H9 (cell line): Measurements from ENCODE around the gene GSG1L. TPM values are rescaled to one million over a fixed set of nuclear protein-coding genes. Genes with fewer than 3 reads are reported as not detected.

ENCODE experiments used
- DNase-seq: peaks from one replicate; pipeline ENCODE4 v3.0.0-alpha.2; 2017
- H2AFZ ChIP-seq: one replicate; pipeline ENCODE4 v1.6.1; 2013; ENCODE audit warnings: mild to moderate bottlenecking, low read length, control low read depth, moderate library complexity
- H2AK5ac ChIP-seq: 2 replicates; pipeline ENCODE4 v1.6.1; 2013; ENCODE audit warnings: low read length, control low read depth, mixed read lengths; ENCODE audit not compliant: insufficient read length
- H2BK120ac ChIP-seq: one replicate; pipeline ENCODE4 v1.6.1; 2013; ENCODE audit warnings: low read depth, mild to moderate bottlenecking, low read length, control low read depth, inconsistent platforms; ENCODE audit not compliant: poor library complexity, severe bottlenecking
- H2BK12ac ChIP-seq: 2 replicates; pipeline ENCODE4 v1.6.1; 2013; ENCODE audit warnings: low read length, control low read depth, mixed read lengths, low read depth; ENCODE audit not compliant: insufficient read length
- H2BK15ac ChIP-seq: 2 replicates; pipeline ENCODE4 v1.6.1; 2013; ENCODE audit warnings: low read depth, low read length, control low read depth
- H2BK20ac ChIP-seq: one replicate; pipeline ENCODE4 v1.6.1; 2013; ENCODE audit warnings: low read depth, mild to moderate bottlenecking, low read length, control low read depth, inconsistent platforms; ENCODE audit not compliant: poor library complexity, severe bottlenecking
- H2BK5ac ChIP-seq: 2 replicates; pipeline ENCODE4 v1.6.1; 2013; ENCODE audit warnings: low read length, control low read depth, mixed read lengths; ENCODE audit not compliant: insufficient read length
- H3K14ac ChIP-seq: 2 replicates; pipeline ENCODE4 v1.6.1; 2013; ENCODE audit warnings: low read length, control low read depth; ENCODE audit not compliant: insufficient read depth
- H3K18ac ChIP-seq: 2 replicates; pipeline ENCODE4 v1.6.1; 2013; ENCODE audit warnings: low read depth, mild to moderate bottlenecking, mixed read lengths, low read length, control low read depth; ENCODE audit not compliant: insufficient read length
- H3K23ac ChIP-seq: 2 replicates; pipeline ENCODE4 v1.6.1; 2013; ENCODE audit warnings: low read length, control low read depth, mixed read lengths, low read depth; ENCODE audit not compliant: insufficient read length
- H3K23me2 ChIP-seq: 2 replicates; pipeline ENCODE4 v1.6.1; 2013; ENCODE audit warnings: low read depth, mild to moderate bottlenecking, mixed read lengths, low read length, control low read depth; ENCODE audit not compliant: insufficient read length, poor library complexity, severe bottlenecking
- H3K27ac ChIP-seq: 2 replicates; pipeline ENCODE4 v1.5.1; 2013; ENCODE audit warnings: low read length, control low read depth, mixed read lengths, low read depth; ENCODE audit not compliant: insufficient read length
- H3K27me3 ChIP-seq: 2 replicates; pipeline ENCODE4 v1.6.1; 2013; ENCODE audit warnings: low read length, control low read depth, inconsistent platforms; ENCODE audit not compliant: insufficient read depth
- H3K4ac ChIP-seq: 2 replicates; pipeline ENCODE4 v1.6.1; 2013; ENCODE audit warnings: low read depth, mild to moderate bottlenecking, control low read depth, inconsistent platforms, low read length, moderate library complexity
- H3K4me1 ChIP-seq: 2 replicates; pipeline ENCODE4 v1.6.1; 2013; ENCODE audit warnings: low read length, control low read depth, inconsistent platforms; ENCODE audit not compliant: insufficient read depth
- H3K4me2 ChIP-seq: 2 replicates; pipeline ENCODE4 v1.6.1; 2013; ENCODE audit warnings: low read length, control low read depth, mixed read lengths; ENCODE audit not compliant: insufficient read length, insufficient read depth
- H3K56ac ChIP-seq: 2 replicates; pipeline ENCODE4 v1.6.1; 2013; ENCODE audit warnings: low read depth, mild to moderate bottlenecking, mixed read lengths, low read length, control low read depth; ENCODE audit not compliant: insufficient read length
- H3K79me1 ChIP-seq: 2 replicates; pipeline ENCODE4 v1.6.1; 2013; ENCODE audit warnings: low read depth, mild to moderate bottlenecking, moderate library complexity, low read length, control low read depth, inconsistent platforms; ENCODE audit not compliant: insufficient read depth, poor library complexity, severe bottlenecking
- H3K79me2 ChIP-seq: 2 replicates; pipeline ENCODE4 v1.6.1; 2013; ENCODE audit warnings: low read length, control low read depth, inconsistent platforms; ENCODE audit not compliant: insufficient read depth
- H3K9ac ChIP-seq: 2 replicates; pipeline ENCODE4 v1.6.1; 2013; ENCODE audit warnings: low read length, control low read depth, mixed read lengths; ENCODE audit not compliant: insufficient read length; ENCODE audit errors: extremely low read depth
- H3K9me3 ChIP-seq: one replicate; pipeline ENCODE4 v1.6.1; 2013; ENCODE audit warnings: low read depth, low read length, inconsistent platforms; ENCODE audit not compliant: control insufficient read depth
- H3T11ph ChIP-seq: one replicate; pipeline ENCODE4 v1.6.1; 2013; ENCODE audit warnings: mild to moderate bottlenecking, low read length, control low read depth, inconsistent platforms
- H4K20me1 ChIP-seq: one replicate; pipeline ENCODE4 v1.6.1; 2013; ENCODE audit not compliant: control insufficient read depth, insufficient read length, insufficient read depth
- H4K5ac ChIP-seq: 2 replicates; pipeline ENCODE4 v1.6.1; 2013; ENCODE audit warnings: low read depth, mild to moderate bottlenecking, mixed read lengths, low read length, control low read depth; ENCODE audit not compliant: insufficient read length
- H4K8ac ChIP-seq: replicated peaks from 2 replicates; pipeline ENCODE4 v1.6.1; 2013; ENCODE audit warnings: low read length, control low read depth, mixed read lengths, low read depth; ENCODE audit not compliant: insufficient read length
- H4K91ac ChIP-seq: 2 replicates; pipeline ENCODE4 v1.6.1; 2013; ENCODE audit warnings: low read depth, mild to moderate bottlenecking, moderate library complexity, mixed read lengths, low read length, control low read depth; ENCODE audit not compliant: insufficient read length
- H3K27ac Mint-ChIP-seq, 3 experiments: 2 replicates in 2 of 3; 3 replicates in 1 of 3; pipeline ENCODE4 v1.8.0; 2020 to 2021; ENCODE audit warnings: mixed read lengths in 3 of 3, mild to moderate bottlenecking in 1 of 3, moderate library complexity in 1 of 3
- H3K27me3 Mint-ChIP-seq: 2 replicates; pipeline ENCODE4 v1.8.0; 2021; ENCODE audit warnings: low read depth, mild to moderate bottlenecking, moderate library complexity, mixed read lengths
- H3K36me3 Mint-ChIP-seq, 3 experiments: 2 replicates in 2 of 3; 3 replicates in 1 of 3; pipeline ENCODE4 v1.8.0; 2020 to 2021; ENCODE audit warnings: low read depth in 3 of 3, mixed read lengths in 3 of 3; ENCODE audit not compliant: insufficient read depth in 1 of 3
- H3K4me1 Mint-ChIP-seq, 2 experiments: 2 replicates each; pipeline ENCODE4 v1.8.0; 2020; ENCODE audit warnings: mixed read lengths in 2 of 2
- H3K4me3 Mint-ChIP-seq, 2 experiments: 2 replicates in 1 of 2; 3 replicates in 1 of 2; pipeline ENCODE4 v1.8.0; 2020 to 2021; ENCODE audit warnings: mild to moderate bottlenecking in 2 of 2, mixed read lengths in 2 of 2, moderate library complexity in 1 of 2
- H3K9me3 Mint-ChIP-seq, 2 experiments: 2 replicates in 1 of 2; 3 replicates in 1 of 2; pipeline ENCODE4 v1.8.0; 2020; ENCODE audit warnings: mild to moderate bottlenecking in 2 of 2, mixed read lengths in 2 of 2, moderate library complexity in 1 of 2
- CTCF ChIP-seq: fragments of 200-600 bp; sonication (generic); conservative IDR thresholded peaks from 3 replicates; pipeline ENCODE4 v1.8.0; 2021; ENCODE audit warnings: antibody characterized with exemption, mild to moderate bottlenecking
- total RNA-seq: library from RNA; stranded (reverse); gene quantifications from 2 replicates; pipeline ENCODE4 v1.2.1, GENCODE V29; 2021

Gene GSG1L
- total RNA-seq, 1 experiment from 2014 or later: 0.35 TPM

- Mint-ChIP-seq H3K4me3 (no peak overlapping the region), H3K27ac (peak overlapping the region in 1 of 3 experiments; percentile 12; a peak in 2 of 7 replicates), H3K36me3 (no peaks in the 10 kb centered on the region), H3K4me1 (peaks cover 13 to 23% of the 10 kb centered on the region in 2 experiments), H3K27me3 (peaks cover 25% of the 10 kb centered on the region), H3K9me3 (no peaks in the 10 kb centered on the region; a peak in 2 of 5 replicates)
- Histone ChIP-seq H3K9ac (no peak overlapping the region), H4K5ac (no peak overlapping the region), H2AK5ac (no peak overlapping the region), H3T11ph (no peak overlapping the region), H4K20me1 (no peaks in the 10 kb centered on the region), H3K27ac (no peak overlapping the region), H3K79me2 (no peaks in the 10 kb centered on the region), H3K4me2 (no peak overlapping the region), H4K8ac (no peak overlapping the region), H3K56ac (no peak overlapping the region), H4K91ac (no peak overlapping the region), H2BK12ac (no peak overlapping the region), H2AFZ (no peak overlapping the region), H2BK15ac (no peak overlapping the region), H3K4me1 (peaks cover 3% of the 10 kb centered on the region; the same call in 1 of the 2 replicates), H2BK5ac (no peak overlapping the region), H3K79me1 (no peaks in the 10 kb centered on the region), H3K23me2 (no peaks in the 10 kb centered on the region), H2BK20ac (no peak overlapping the region), H3K23ac (no peak overlapping the region), H3K9me3 (no peaks in the 10 kb centered on the region), H3K18ac (no peak overlapping the region), H3K27me3 (no peaks in the 10 kb centered on the region), H3K14ac (no peak overlapping the region), H3K4ac (no peak overlapping the region), H2BK120ac (no peak overlapping the region)
- DNase-seq: no peak
- no peak for TF ChIP-seq CTCF
Measured at GRCh38 chr16:27806388-27806787, 257.1 kb downstream of the GSG1L start.
